HEK293 (cell line): ENCODE data around the gene ARHGAP26.

Experiments
- CTCF ChIA-PET: fragments of 350-600 bp; formaldehyde crosslinking; extraction: SDS; loops from one replicate; lab custom pipeline; 2021; ENCODE audit warnings: antibody characterized with exemption; lab: Yijun Ruan, JAX
- POLR2A ChIA-PET: fragments of 300-600 bp; formaldehyde crosslinking; extraction: SDS; loops from one replicate; lab custom pipeline; 2020; ENCODE audit warnings: antibody characterized with exemption, inconsistent platforms; lab: Yijun Ruan, JAX
- H3K27ac ChIP-seq: fragments of 200-500 bp; sonication (Bioruptor generic); 2 replicates; pipeline ENCODE4 v1.5.1; 2014; ENCODE audit warnings: low read depth, low read length, control low read depth, inconsistent platforms; ENCODE audit errors: extremely low read depth
- H3K36me3 ChIP-seq, 2 experiments: fragments of 200-500 bp in 1 of 2; sonication (Bioruptor generic) in 1 of 2; 1 replicate in 1 of 2; 2 replicates in 1 of 2; pipeline ENCODE4 v1.5.1; 2014 to 2017; ENCODE audit warnings: inconsistent platforms in 2 of 2, low read length in 2 of 2; ENCODE audit not compliant: control insufficient read depth in 2 of 2, insufficient read depth in 1 of 2
- H3K4me1 ChIP-seq: fragments of 200-500 bp; sonication (Bioruptor generic); 2 replicates; pipeline ENCODE4 v1.5.1; 2014; ENCODE audit warnings: mild to moderate bottlenecking, low read length, inconsistent platforms; ENCODE audit not compliant: control insufficient read depth, insufficient read depth
- H3K4me3 ChIP-seq: 2 replicates; pipeline ENCODE4 v1.5.1; 2011; ENCODE audit warnings: low read depth, mild to moderate bottlenecking, control low read depth, low read length, moderate library complexity
- H3K9me3 ChIP-seq: fragments of 200-500 bp; sonication (Bioruptor generic); 2 replicates; pipeline ENCODE4 v1.5.1; 2014; ENCODE audit warnings: low read depth, low read length, inconsistent platforms; ENCODE audit not compliant: control insufficient read depth, insufficient read depth
- FEZF1 ChIP-seq: fragments of 450-650 bp; formaldehyde crosslinking; IDR thresholded peaks from 2 replicates; pipeline ENCODE4 v1.5.1; 2016; ENCODE audit warnings: missing biosample characterization, missing genetic modification characterization
- GLIS2 ChIP-seq: fragments of 450-650 bp; formaldehyde crosslinking; IDR thresholded peaks from 2 replicates; pipeline ENCODE4 v1.5.1; 2016; ENCODE audit warnings: missing biosample characterization, missing genetic modification characterization
- KLF7 ChIP-seq: fragments of 450-650 bp; formaldehyde crosslinking; IDR thresholded peaks from 2 replicates; pipeline ENCODE4 v1.5.1; 2016; ENCODE audit warnings: missing biosample characterization, missing genetic modification characterization, borderline replicate concordance
- SALL2 ChIP-seq: fragments of 450-650 bp; formaldehyde crosslinking; IDR thresholded peaks from 2 replicates; pipeline ENCODE4 v1.5.0; 2017; ENCODE audit warnings: missing biosample characterization, mild to moderate bottlenecking, missing genetic modification characterization, borderline replicate concordance
- TCF7L2 ChIP-seq: IDR thresholded peaks from 2 replicates; pipeline ENCODE4 v1.6.1; 2011; ENCODE audit warnings: low read depth, mild to moderate bottlenecking, inconsistent platforms, low read length, moderate library complexity, borderline replicate concordance
- ZNF133 ChIP-seq: fragments of 450-650 bp; formaldehyde crosslinking; IDR thresholded peaks from 2 replicates; pipeline ENCODE4 v1.5.1; 2016; ENCODE audit warnings: missing biosample characterization, missing genetic modification characterization
- ZNF146 ChIP-seq: fragments of 450-650 bp; formaldehyde crosslinking; IDR thresholded peaks from 2 replicates; pipeline ENCODE4 v1.5.1; 2016; ENCODE audit warnings: missing biosample characterization, missing genetic modification characterization
- ZNF2 ChIP-seq: fragments of 450-650 bp; formaldehyde crosslinking; IDR thresholded peaks from 2 replicates; pipeline ENCODE4 v1.5.1; 2016; ENCODE audit warnings: missing biosample characterization, missing genetic modification characterization
- ZNF274 ChIP-seq, 2 experiments: fragments of 200-500 bp in 1 of 2; fragments of 450-650 bp in 1 of 2; sonication (Bioruptor generic) in 1 of 2; formaldehyde crosslinking in 1 of 2; IDR thresholded peaks; 2 replicates each; pipeline versions ENCODE4 v1.5.1 to v1.6.1; 2014 to 2016; ENCODE audit warnings: borderline replicate concordance in 1 of 2, inconsistent platforms in 1 of 2, low read length in 1 of 2, missing biosample characterization in 1 of 2, missing genetic modification characterization in 1 of 2
- ZNF391 ChIP-seq: fragments of 450-650 bp; formaldehyde crosslinking; IDR thresholded peaks from 2 replicates; pipeline ENCODE4 v1.5.1; 2016; ENCODE audit warnings: low read depth, missing biosample characterization, missing genetic modification characterization, borderline replicate concordance
- ZNF571 ChIP-seq: fragments of 450-650 bp; formaldehyde crosslinking; IDR thresholded peaks from 2 replicates; pipeline ENCODE4 v1.5.0; 2017; ENCODE audit warnings: missing biosample characterization, missing genetic modification characterization
- ZNF626 ChIP-seq: fragments of 450-650 bp; sonication (Bioruptor Pico); formaldehyde crosslinking; IDR thresholded peaks from 2 replicates; pipeline ENCODE4 v1.5.1; 2018; ENCODE audit warnings: missing biosample characterization, missing genetic modification characterization, inconsistent platforms
- ZNF664 ChIP-seq: fragments of 450-650 bp; formaldehyde crosslinking; IDR thresholded peaks from 2 replicates; pipeline ENCODE4 v1.5.1; 2016; ENCODE audit warnings: missing biosample characterization, missing genetic modification characterization
- ZSCAN23 ChIP-seq: fragments of 450-650 bp; formaldehyde crosslinking; IDR thresholded peaks from 2 replicates; pipeline ENCODE4 v1.5.1; 2016; ENCODE audit warnings: missing biosample characterization, missing genetic modification characterization
- ZXDB ChIP-seq: fragments of 450-650 bp; formaldehyde crosslinking; IDR thresholded peaks from 2 replicates; pipeline ENCODE4 v1.5.1; 2016; ENCODE audit warnings: missing biosample characterization, missing genetic modification characterization
- TF ChIP-seq, protein P1 (sequence below): fragments of 450-650 bp; formaldehyde crosslinking; IDR thresholded peaks from 2 replicates; pipeline ENCODE4 v1.5.1; 2016; ENCODE audit warnings: missing biosample characterization, missing genetic modification characterization
- TF ChIP-seq, protein P2 (sequence below): fragments of 450-650 bp; formaldehyde crosslinking; conservative IDR thresholded peaks from 2 replicates; pipeline ENCODE4 v1.5.1; 2016; ENCODE audit warnings: low read depth, missing biosample characterization, missing genetic modification characterization
- TF ChIP-seq, protein P3 (sequence below): fragments of 450-650 bp; formaldehyde crosslinking; IDR thresholded peaks from 2 replicates; pipeline ENCODE4 v1.5.1; 2016; ENCODE audit warnings: missing biosample characterization, missing genetic modification characterization

Gene ARHGAP26

DNA sequence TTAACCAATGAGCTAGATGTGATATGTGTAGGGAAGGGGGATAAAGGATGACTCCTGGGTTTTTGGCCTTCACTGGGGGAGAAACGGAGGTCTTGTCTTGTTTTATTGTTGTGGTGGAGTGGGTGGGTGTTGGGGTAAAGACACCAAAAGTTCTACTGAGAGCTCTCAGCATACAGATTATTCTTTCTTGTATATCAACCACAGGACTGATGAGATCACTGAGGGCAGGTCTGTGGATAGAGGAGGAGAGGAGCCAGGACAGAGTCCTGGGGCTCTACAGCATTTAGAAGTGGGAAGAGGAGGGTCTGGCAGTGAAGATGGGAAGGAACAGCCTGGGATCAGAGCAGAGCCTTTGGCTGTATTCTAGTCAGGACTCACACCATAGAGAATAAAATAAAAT is 310.8 kb downstream of the ARHGAP26 start:
- H3K9me3 ChIP-seq: no peaks in the 10 kb centered on the region
- ChIA-PET POLR2A (no interaction called here), CTCF (no interaction called here)
- no peak for TF ChIP-seq ZNF664 (tag by site-specific recombination)
- no peak for TF ChIP-seq ZNF626 (tag by site-specific recombination)
- no peak for TF ChIP-seq ZSCAN23
- no peak for TF ChIP-seq ZNF571 (tag by site-specific recombination)
- TF ChIP-seq, protein P1, sequence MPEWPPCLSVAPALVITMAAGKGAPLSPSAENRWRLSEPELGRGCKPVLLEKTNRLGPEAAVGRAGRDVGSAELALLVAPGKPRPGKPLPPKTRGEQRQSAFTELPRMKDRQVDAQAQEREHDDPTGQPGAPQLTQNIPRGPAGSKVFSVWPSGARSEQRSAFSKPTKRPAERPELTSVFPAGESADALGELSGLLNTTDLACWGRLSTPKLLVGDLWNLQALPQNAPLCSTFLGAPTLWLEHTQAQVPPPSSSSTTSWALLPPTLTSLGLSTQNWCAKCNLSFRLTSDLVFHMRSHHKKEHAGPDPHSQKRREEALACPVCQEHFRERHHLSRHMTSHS (tag by site-specific recombination): no peak
- no peak overlapping the region for H3K27ac ChIP-seq
- H3K4me3 ChIP-seq: no peak overlapping the region
- peaks cover 26% of the 10 kb centered on the region for H3K4me1 ChIP-seq
- no peaks in the 10 kb centered on the region for H3K36me3 ChIP-seq

DNA sequence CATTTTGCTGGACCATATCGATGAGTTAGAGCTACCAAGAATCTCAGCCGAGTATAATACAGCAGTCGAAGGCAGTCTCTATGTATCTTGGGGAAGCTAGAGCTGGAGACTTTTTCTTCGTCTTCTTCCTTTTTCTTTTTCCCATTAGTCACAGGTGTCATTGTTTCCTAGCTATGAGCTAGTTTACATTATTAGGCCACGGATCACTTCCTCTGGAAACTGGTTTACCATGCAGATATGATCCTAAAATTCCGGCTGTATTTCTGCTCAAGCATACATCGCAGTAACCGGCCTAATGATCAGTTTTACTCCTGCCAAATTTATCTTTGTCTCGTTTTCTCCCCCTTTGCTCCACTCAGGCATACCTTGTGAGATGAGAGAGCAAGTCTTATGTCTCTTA is 312.8 kb downstream of the ARHGAP26 start:
- Histone ChIP-seq H3K9me3 (no peaks in the 10 kb centered on the region), H3K27ac (no peak overlapping the region), H3K4me3 (no peak overlapping the region), H3K36me3 (no peaks in the 10 kb centered on the region), H3K4me1 (peaks cover 31% of the 10 kb centered on the region)
- POLR2A ChIA-PET: no interaction called here
- TF ChIP-seq KLF7 (tag by site-specific recombination) (no peak), FEZF1 (no peak), GLIS2 (tag by site-specific recombination) (no peak), ZXDB (tag by site-specific recombination) (no peak), ZNF2 (tag by site-specific recombination) (no peak), TCF7L2 (no peak), ZNF133 (tag by site-specific recombination) (no peak), ZNF274 (IDR thresholded peaks at IDR 0.05; ENCODE audit: low read length) (no peak), ZNF274 (tag by site-specific recombination; IDR thresholded peaks at IDR 0.05; ENCODE audit: borderline replicate concordance) (no peak), ZNF146 (tag by site-specific recombination) (no peak), SALL2 (tag by site-specific recombination) (no peak), ZNF391 (tag by site-specific recombination) (no peak)
- TF ChIP-seq, protein P2, sequence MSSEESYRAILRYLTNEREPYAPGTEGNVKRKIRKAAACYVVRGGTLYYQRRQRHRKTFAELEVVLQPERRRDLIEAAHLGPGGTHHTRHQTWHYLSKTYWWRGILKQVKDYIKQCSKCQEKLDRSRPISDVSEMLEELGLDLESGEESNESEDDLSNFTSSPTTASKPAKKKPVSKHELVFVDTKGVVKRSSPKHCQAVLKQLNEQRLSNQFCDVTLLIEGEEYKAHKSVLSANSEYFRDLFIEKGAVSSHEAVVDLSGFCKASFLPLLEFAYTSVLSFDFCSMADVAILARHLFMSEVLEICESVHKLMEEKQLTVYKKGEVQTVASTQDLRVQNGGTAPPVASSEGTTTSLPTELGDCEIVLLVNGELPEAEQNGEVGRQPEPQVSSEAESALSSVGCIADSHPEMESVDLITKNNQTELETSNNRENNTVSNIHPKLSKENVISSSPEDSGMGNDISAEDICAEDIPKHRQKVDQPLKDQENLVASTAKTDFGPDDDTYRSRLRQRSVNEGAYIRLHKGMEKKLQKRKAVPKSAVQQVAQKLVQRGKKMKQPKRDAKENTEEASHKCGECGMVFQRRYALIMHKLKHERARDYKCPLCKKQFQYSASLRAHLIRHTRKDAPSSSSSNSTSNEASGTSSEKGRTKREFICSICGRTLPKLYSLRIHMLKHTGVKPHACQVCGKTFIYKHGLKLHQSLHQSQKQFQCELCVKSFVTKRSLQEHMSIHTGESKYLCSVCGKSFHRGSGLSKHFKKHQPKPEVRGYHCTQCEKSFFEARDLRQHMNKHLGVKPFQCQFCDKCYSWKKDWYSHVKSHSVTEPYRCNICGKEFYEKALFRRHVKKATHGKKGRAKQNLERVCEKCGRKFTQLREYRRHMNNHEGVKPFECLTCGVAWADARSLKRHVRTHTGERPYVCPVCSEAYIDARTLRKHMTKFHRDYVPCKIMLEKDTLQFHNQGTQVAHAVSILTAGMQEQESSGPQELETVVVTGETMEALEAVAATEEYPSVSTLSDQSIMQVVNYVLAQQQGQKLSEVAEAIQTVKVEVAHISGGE (tag by site-specific recombination): no peak
- TF ChIP-seq, protein P3, sequence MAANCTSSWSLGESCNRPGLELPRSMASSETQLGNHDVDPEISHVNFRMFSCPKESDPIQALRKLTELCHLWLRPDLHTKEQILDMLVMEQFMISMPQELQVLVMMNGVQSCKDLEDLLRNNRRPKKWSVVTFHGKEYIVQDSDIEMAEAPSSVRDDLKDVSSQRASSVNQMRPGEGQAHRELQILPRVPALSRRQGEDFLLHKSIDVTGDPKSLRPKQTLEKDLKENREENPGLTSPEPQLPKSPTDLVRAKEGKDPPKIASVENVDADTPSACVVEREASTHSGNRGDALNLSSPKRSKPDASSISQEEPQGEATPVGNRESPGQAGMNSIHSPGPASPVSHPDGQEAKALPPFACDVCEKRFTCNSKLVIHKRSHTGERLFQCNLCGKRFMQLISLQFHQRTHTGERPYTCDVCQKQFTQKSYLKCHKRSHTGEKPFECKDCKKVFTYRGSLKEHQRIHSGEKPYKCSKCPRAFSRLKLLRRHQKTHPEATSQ (tag by site-specific recombination): no peak
- TF ChIP-seq, all 188 proteins: peak for 0
- CTCF ChIA-PET: interaction anchor here (0.6 kb wide), 1 partner anchor 66 kb away, joined by 3 read pairs; no protein-coding TSS in a partner anchor
